Astrocyte (in vitro differentiated cells and primary cell): ENCODE measurements around the gene NKG7. TPM values are rescaled to one million over a fixed set of nuclear protein-coding genes. Genes with fewer than 3 reads are reported as not detected.

Source experiments
- DNase-seq: peaks from one replicate; pipeline ENCODE4 v3.0.0-alpha.2; 2010; ENCODE audit warnings: low read depth
- FAIRE-seq: peaks from 2 replicates; lab custom pipeline; 2011; peaks lifted over from hg19 to GRCh38; lab: Jason Lieb, UNC
- H2AFZ ChIP-seq: 2 replicates; pipeline ENCODE4 v1.6.0; 2012; ENCODE audit warnings: low read depth, low read length, inconsistent platforms
- H3K27ac ChIP-seq: 2 replicates; pipeline ENCODE4 v1.5.1; 2011; ENCODE audit warnings: low read depth, low read length, inconsistent platforms
- H3K27me3 ChIP-seq: 2 replicates; pipeline ENCODE4 v1.6.0; 2011; ENCODE audit warnings: low read length, inconsistent platforms; ENCODE audit not compliant: insufficient read depth
- H3K36me3 ChIP-seq: 2 replicates; pipeline ENCODE4 v1.5.1; 2011; ENCODE audit warnings: low read length, inconsistent platforms; ENCODE audit not compliant: insufficient read depth
- H3K4me1 ChIP-seq: 2 replicates; pipeline ENCODE4 v1.5.1; 2011; ENCODE audit warnings: low read length, inconsistent platforms; ENCODE audit not compliant: insufficient read depth
- H3K4me2 ChIP-seq: 2 replicates; pipeline ENCODE4 v1.6.0; 2012; ENCODE audit warnings: low read length, inconsistent platforms
- H3K4me3 ChIP-seq: 2 replicates; pipeline ENCODE4 v1.5.1; 2011; ENCODE audit warnings: low read depth, mild to moderate bottlenecking, low read length, inconsistent platforms; ENCODE audit not compliant: insufficient read depth
- H3K79me2 ChIP-seq: 2 replicates; pipeline ENCODE4 v1.6.0; 2012; ENCODE audit warnings: mild to moderate bottlenecking, low read length, inconsistent platforms; ENCODE audit not compliant: insufficient read depth
- H3K9ac ChIP-seq: 2 replicates; pipeline ENCODE4 v1.6.0; 2012; ENCODE audit warnings: mild to moderate bottlenecking, low read length, inconsistent platforms
- H3K9me3 ChIP-seq: 2 replicates; pipeline ENCODE4 v1.5.1; 2012; ENCODE audit warnings: low read depth, mild to moderate bottlenecking, low read length, inconsistent platforms; ENCODE audit not compliant: insufficient read depth
- H4K20me1 ChIP-seq: 2 replicates; pipeline ENCODE4 v1.6.0; 2012; ENCODE audit warnings: low read length, inconsistent platforms; ENCODE audit not compliant: insufficient read depth
- H3K27ac Mint-ChIP-seq: one replicate; pipeline ENCODE4 v1.8.0; 2021; ENCODE audit warnings: mild to moderate bottlenecking, mixed read lengths; ENCODE audit not compliant: unreplicated experiment
- H3K27me3 Mint-ChIP-seq: one replicate; pipeline ENCODE4 v1.8.0; 2021; ENCODE audit warnings: low read depth, mixed read lengths; ENCODE audit not compliant: unreplicated experiment
- H3K36me3 Mint-ChIP-seq: one replicate; pipeline ENCODE4 v1.8.0; 2021; ENCODE audit warnings: low read depth, mixed read lengths; ENCODE audit not compliant: unreplicated experiment
- H3K4me1 Mint-ChIP-seq: one replicate; pipeline ENCODE4 v1.8.0; 2021; ENCODE audit warnings: low read depth, mixed read lengths; ENCODE audit not compliant: unreplicated experiment
- H3K4me3 Mint-ChIP-seq: one replicate; pipeline ENCODE4 v1.8.0; 2021; ENCODE audit warnings: mild to moderate bottlenecking, moderate library complexity, mixed read lengths; ENCODE audit not compliant: unreplicated experiment
- H3K9me3 Mint-ChIP-seq: one replicate; pipeline ENCODE4 v1.8.0; 2021; ENCODE audit warnings: mild to moderate bottlenecking, mixed read lengths; ENCODE audit not compliant: unreplicated experiment
- EZH2 ChIP-seq: IDR thresholded peaks from 2 replicates; pipeline ENCODE4 v1.6.1; 2012; ENCODE audit warnings: mild to moderate bottlenecking, low read length, inconsistent platforms; ENCODE audit not compliant: insufficient read depth
- total RNA-seq: library from RNA; stranded (reverse); gene quantifications from 2 replicates; pipeline ENCODE4 v1.2.1, GENCODE V29; 2021
- TF ChIP-seq, protein P1 (sequence below): IDR thresholded peaks from 2 replicates; pipeline ENCODE4 v1.5.1; 2011; ENCODE audit warnings: low read depth, mild to moderate bottlenecking, inconsistent platforms, low read length, moderate library complexity; ENCODE audit not compliant: insufficient read depth

Gene NKG7
- total RNA-seq, 1 donor from 2014 or later, result not detected

DNA sequence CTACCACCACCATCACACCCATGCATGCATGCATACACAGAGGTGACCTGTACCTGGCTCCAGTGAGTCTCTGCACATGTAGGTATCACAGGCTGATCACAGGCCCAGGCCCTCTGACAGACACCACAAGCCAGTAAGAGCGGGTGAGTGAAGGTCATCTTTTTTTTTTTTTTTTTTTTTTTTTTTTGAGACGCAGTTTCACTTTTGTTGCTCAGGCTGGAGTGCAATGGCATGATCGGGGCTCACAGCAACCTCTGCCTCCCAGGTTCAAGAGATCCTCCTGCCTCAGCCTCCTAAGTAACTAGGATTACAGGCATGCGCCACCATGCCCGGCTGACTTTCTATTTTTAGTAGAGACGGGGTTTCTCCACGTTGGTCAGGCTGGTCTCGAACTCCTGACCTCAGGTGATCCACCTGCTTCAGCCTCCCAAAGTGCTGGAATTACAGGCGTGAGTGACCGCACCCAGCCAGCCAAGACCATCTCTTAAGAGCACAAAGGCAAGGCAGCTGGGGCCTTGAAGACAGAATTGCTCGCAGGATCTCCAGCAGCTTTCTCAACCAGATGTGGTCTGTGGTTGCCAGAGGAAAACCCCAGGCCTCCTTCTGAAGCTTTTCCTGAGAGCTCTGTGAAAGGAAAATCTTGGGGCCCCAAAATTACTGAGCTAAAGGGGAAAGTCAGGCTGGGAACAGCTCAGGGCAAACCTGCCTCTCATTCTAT, 3.2 kb upstream of the NKG7 start:
- FAIRE-seq, result no peak
- Histone ChIP-seq H3K4me3 (no peak overlapping the region), H3K27ac (no peak overlapping the region), H4K20me1 (no peaks in the 10 kb centered on the region), H3K79me2 (no peaks in the 10 kb centered on the region), H3K9me3 (no peaks in the 10 kb centered on the region), H3K27me3 (no peaks in the 10 kb centered on the region), H3K36me3 (no peaks in the 10 kb centered on the region), H3K4me2 (no peak overlapping the region), H3K4me1 (no peaks in the 10 kb centered on the region), H2AFZ (no peak overlapping the region), H3K9ac (no peak overlapping the region)
- TF ChIP-seq, protein P1, sequence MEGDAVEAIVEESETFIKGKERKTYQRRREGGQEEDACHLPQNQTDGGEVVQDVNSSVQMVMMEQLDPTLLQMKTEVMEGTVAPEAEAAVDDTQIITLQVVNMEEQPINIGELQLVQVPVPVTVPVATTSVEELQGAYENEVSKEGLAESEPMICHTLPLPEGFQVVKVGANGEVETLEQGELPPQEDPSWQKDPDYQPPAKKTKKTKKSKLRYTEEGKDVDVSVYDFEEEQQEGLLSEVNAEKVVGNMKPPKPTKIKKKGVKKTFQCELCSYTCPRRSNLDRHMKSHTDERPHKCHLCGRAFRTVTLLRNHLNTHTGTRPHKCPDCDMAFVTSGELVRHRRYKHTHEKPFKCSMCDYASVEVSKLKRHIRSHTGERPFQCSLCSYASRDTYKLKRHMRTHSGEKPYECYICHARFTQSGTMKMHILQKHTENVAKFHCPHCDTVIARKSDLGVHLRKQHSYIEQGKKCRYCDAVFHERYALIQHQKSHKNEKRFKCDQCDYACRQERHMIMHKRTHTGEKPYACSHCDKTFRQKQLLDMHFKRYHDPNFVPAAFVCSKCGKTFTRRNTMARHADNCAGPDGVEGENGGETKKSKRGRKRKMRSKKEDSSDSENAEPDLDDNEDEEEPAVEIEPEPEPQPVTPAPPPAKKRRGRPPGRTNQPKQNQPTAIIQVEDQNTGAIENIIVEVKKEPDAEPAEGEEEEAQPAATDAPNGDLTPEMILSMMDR, result no peak
- no peak for TF ChIP-seq EZH2
- DNase-seq, result no peak
- H3K27me3 Mint-ChIP-seq, result peaks cover 5% of the 10 kb centered on the region
- H3K4me1 Mint-ChIP-seq, result peaks cover 5% of the 10 kb centered on the region
- H3K9me3 Mint-ChIP-seq, result no peaks in the 10 kb centered on the region
- peak overlapping the region; percentile 60 for H3K4me3 Mint-ChIP-seq
- H3K36me3 Mint-ChIP-seq, result no peaks in the 10 kb centered on the region
- no peak overlapping the region for H3K27ac Mint-ChIP-seq

DNA sequence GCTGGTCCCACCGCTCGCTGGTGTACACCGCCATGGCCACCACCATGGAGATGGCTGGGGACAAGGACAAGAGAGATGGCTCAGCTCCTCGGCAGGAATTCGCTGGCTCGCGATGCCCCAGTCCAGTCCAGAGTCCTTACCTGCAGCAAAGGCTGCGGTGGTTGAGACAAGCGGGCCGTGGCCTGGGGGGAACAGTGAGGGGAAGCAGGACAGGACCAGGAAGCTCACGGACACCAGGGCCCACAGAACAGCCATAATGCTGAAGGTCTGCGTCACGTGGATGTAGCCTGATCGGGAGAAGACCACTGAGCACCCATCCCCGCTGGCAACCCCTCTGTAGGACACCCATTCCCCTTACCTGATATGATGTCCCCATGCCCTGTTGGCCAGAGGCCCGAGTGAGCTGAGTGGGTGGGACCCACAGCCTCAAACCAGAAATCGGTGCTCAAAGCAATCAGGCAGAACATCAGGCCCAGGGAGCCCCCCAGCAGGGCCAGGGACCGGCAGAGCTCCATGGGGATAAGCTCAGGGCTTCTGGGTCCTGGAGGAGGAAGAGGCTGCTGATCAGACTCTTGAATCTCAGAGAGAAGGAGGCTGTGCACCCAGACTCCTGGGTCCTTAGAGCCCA, 319 bp downstream of the NKG7 start:
- no peaks in the 10 kb centered on the region for H3K36me3 ChIP-seq
- no peaks in the 10 kb centered on the region for H4K20me1 ChIP-seq
- H3K9me3 ChIP-seq, result no peaks in the 10 kb centered on the region
- FAIRE-seq, result no peak
- no peak overlapping the region for H3K9ac ChIP-seq
- H3K79me2 ChIP-seq, result no peaks in the 10 kb centered on the region
- peaks cover 5% of the 10 kb centered on the region for H3K4me1 Mint-ChIP-seq
- no peak overlapping the region for H3K4me2 ChIP-seq
- no peak overlapping the region for H3K4me3 ChIP-seq
- TF ChIP-seq EZH2, result no peak
- TF ChIP-seq, protein P1, result no peak
- H3K36me3 Mint-ChIP-seq, result peaks cover 2% of the 10 kb centered on the region
- no peak for DNase-seq
- H3K27me3 ChIP-seq, result no peaks in the 10 kb centered on the region
- H3K4me1 ChIP-seq, result peaks cover 3% of the 10 kb centered on the region
- peaks cover 2% of the 10 kb centered on the region for H3K9me3 Mint-ChIP-seq
- H2AFZ ChIP-seq, result no peak overlapping the region
- peaks cover 1% of the 10 kb centered on the region for H3K27me3 Mint-ChIP-seq
- no peak overlapping the region for H3K27ac ChIP-seq
- H3K4me3 Mint-ChIP-seq, result no peak overlapping the region
- no peak overlapping the region for H3K27ac Mint-ChIP-seq
